ENCODE results near the gene LRP1B.

- no peak for TF ChIP-seq CTCF (IDR thresholded peaks at IDR 0.05; ENCODE audit: poor library complexity, severe bottlenecking)
- TF ChIP-seq SMC3 (conservative IDR thresholded peaks at IDR 0.05; ENCODE audit: poor library complexity): no peak
- TF ChIP-seq EZH2 (IDR thresholded peaks at IDR 0.05; ENCODE audit: borderline replicate concordance, insufficient read depth, low read length, poor library complexity, severe bottlenecking): no peak
- no peak for TF ChIP-seq EP300 (conservative IDR thresholded peaks at IDR 0.05; ENCODE audit: poor library complexity, severe bottlenecking)
- no peak for TF ChIP-seq MXI1 (conservative IDR thresholded peaks at IDR 0.05; ENCODE audit: poor library complexity, severe bottlenecking)
- TF ChIP-seq TAF1 (IDR thresholded peaks at IDR 0.05; ENCODE audit: low read depth): no peak
- no peak for TF ChIP-seq RAD21 (conservative IDR thresholded peaks at IDR 0.05)
Measured at GRCh38 chr2:142144547-142144946, 13.7 kb upstream of the LRP1B start.

Measured in neural cell (in vitro differentiated cells).